Measurements from ENCODE around the gene PALLD.

- TF ChIP-seq EZH2phosphoT487 (IDR thresholded peaks at IDR 0.05; ENCODE audit: insufficient read depth, low read depth) (no peak), EZH2 (IDR thresholded peaks at IDR 0.05; ENCODE audit: insufficient read depth, poor library complexity, severe bottlenecking) (no peak)
These were observed 280.6 kb downstream of the PALLD start for GRCh38 chr4:168777277-168777965.

Data from GM23248 (cell line).